Measurements from ENCODE around the gene ABHD16A. TPM values are rescaled to one million over a fixed set of nuclear protein-coding genes. Genes with fewer than 3 reads are reported as not detected.
A peak's percentile ranks its signal among the peaks of the same experiment; 100 is the strongest.

The ABHD16A gene
- total RNA-seq, 2 donors from 2014 or later = 57.8 to 75.1 TPM

DNA sequence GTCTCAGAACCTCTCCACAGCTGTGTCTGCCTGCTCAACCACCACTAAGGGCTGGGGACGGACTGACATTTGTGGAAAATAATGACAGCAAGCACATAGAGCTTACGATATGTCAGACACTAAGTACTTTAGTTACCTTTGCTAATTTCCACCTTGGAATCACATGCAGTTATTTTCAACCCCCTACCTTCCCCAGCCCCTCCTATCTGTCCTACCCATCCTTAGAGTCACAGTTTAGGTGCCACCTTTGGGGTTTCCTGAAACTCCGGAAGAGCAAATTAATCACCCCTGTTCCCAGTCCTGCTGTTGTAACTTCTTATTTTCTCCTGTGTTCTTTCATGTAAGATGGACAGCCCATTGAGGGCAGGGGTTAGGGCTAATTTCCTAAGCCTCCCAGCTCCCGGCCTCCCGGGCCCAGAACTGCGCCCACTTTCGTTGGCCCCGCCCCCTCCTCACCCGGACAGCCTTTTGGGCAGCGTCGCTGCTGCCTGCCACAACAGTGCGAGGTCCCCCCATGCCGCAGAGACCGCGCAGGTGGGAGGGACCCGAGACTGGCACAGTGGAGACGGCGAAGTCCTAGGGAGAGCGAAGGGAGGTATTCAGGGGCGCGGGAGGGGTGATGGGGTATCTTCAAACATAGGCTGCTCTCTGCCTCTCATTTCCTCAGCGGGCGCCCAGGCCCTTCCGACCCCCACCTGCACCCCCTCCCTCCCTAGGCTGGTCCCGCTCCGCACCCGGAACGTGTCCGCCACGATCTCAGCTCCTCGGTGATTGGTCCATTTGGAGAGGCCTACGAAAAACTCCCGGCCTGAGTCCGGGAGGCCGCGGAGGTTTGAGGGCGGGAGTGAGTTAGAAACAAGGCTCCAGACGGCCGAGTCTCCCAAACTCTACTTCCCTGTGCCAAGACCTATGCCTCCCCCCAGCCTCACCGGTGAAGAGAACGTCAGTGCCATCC, 24.9 kb upstream of the ABHD16A start:
- peaks cover 40% of the 10 kb centered on the region for H3K4me1 Mint-ChIP-seq
- H3K27ac Mint-ChIP-seq = peak overlapping the region; percentile 75
- ATAC-seq = no peak
- no peak for DNase-seq
- H3K36me3 Mint-ChIP-seq (ENCODE audit: low read depth) = peaks cover 5% of the 10 kb centered on the region
- H3K4me3 Mint-ChIP-seq = peak overlapping the region; percentile 96
- no peaks in the 10 kb centered on the region for H3K27me3 Mint-ChIP-seq
- H3K9me3 ChIP-seq (ENCODE audit: control insufficient read depth, low read length, poor library complexity, severe bottlenecking) = no peaks in the 10 kb centered on the region

GRCh38 chr6:31727034-31727716, 24.1 kb upstream of the ABHD16A start:
- peaks cover 5% of the 10 kb centered on the region for H3K36me3 Mint-ChIP-seq (ENCODE audit: low read depth)
- no peaks in the 10 kb centered on the region for H3K27me3 Mint-ChIP-seq
- peaks cover 40% of the 10 kb centered on the region for H3K4me1 Mint-ChIP-seq
- no peaks in the 10 kb centered on the region for H3K9me3 ChIP-seq (ENCODE audit: control insufficient read depth, low read length, poor library complexity, severe bottlenecking)
- peak overlapping the region; percentile 74 for H3K4me3 Mint-ChIP-seq
- peak overlapping the region; percentile 75 for H3K27ac Mint-ChIP-seq
- peak; percentile 41 for ATAC-seq
- no peak for DNase-seq

- Mint-ChIP-seq H3K27me3 (no peaks in the 10 kb centered on the region), H3K4me3 (no peak overlapping the region), H3K36me3 (ENCODE audit: low read depth) (peaks cover 8% of the 10 kb centered on the region), H3K4me1 (peaks cover 40% of the 10 kb centered on the region), H3K27ac (peak overlapping the region; percentile 85)
- DNase-seq = no peak
- no peaks in the 10 kb centered on the region for H3K9me3 ChIP-seq (ENCODE audit: control insufficient read depth, low read length, poor library complexity, severe bottlenecking)
- no peak for ATAC-seq
Measured at GRCh38 chr6:31725502-31726350, 22.6 kb upstream of the ABHD16A start.

GRCh38 chr6:31723980-31724691, 21.0 kb upstream of the ABHD16A start:
- no peaks in the 10 kb centered on the region for H3K9me3 ChIP-seq (ENCODE audit: control insufficient read depth, low read length, poor library complexity, severe bottlenecking)
- Mint-ChIP-seq H3K4me1 (peaks cover 31% of the 10 kb centered on the region), H3K4me3 (no peak overlapping the region), H3K27me3 (no peaks in the 10 kb centered on the region), H3K36me3 (ENCODE audit: low read depth) (peaks cover 5% of the 10 kb centered on the region), H3K27ac (no peak overlapping the region)
- no peak for DNase-seq
- no peak for ATAC-seq

DNA sequence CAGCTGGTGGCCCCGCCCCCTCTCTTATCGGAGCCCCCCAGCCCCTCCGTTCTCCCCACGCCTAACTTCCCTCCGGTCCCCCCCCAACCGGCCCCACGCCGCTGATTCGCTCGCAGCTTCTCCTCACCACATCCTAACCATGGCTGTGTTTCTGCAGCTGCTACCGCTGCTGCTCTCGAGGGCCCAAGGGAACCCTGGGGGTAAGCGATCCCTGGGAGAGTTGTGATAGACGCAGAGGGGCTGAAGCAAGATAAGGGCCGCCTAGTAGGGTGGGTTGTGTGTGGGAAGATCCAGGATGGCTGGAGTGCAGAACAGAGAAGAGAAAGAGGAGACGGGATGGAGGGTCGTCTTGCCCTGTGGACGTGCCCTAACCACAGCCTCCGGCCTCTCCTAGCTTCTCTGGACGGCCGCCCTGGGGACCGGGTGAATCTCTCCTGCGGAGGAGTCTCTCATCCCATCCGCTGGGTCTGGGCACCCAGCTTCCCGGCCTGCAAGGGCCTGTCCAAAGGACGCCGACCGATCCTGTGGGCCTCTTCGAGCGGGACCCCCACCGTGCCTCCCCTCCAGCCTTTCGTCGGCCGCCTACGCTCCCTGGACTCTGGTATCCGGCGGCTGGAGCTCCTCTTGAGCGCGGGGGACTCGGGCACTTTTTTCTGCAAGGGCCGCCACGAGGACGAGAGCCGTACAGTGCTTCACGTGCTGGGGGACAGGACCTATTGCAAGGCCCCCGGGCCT, 20.3 kb upstream of the ABHD16A start, which contains the start of gene MPIG6B:
MPIG6B (plus strand) TSS at position 129 of the 735 bp plus-strand sequence; CDS start at position 140, 11 bp downstream.
- ATAC-seq (no peak), DNase-seq (no peak)
- Mint-ChIP-seq H3K27me3 (no peaks in the 10 kb centered on the region), H3K4me3 (no peak within 1 kb of the TSS), H3K36me3 (ENCODE audit: low read depth) (peaks cover 5% of the 10 kb centered on the region), H3K27ac (no peak within 1 kb of the TSS), H3K4me1 (peaks cover 33% of the 10 kb centered on the region)
- no peaks in the 10 kb centered on the region for H3K9me3 ChIP-seq (ENCODE audit: control insufficient read depth, low read length, poor library complexity, severe bottlenecking)

- no peak for ATAC-seq
- no peaks in the 10 kb centered on the region for H3K9me3 ChIP-seq (ENCODE audit: control insufficient read depth, low read length, poor library complexity, severe bottlenecking)
- H3K27ac Mint-ChIP-seq = no peak overlapping the region
- no peak overlapping the region for H3K4me3 Mint-ChIP-seq
- no peak for DNase-seq
- H3K36me3 Mint-ChIP-seq (ENCODE audit: low read depth) = peaks cover 5% of the 10 kb centered on the region
- no peaks in the 10 kb centered on the region for H3K27me3 Mint-ChIP-seq
- peaks cover 27% of the 10 kb centered on the region for H3K4me1 Mint-ChIP-seq
Measured at GRCh38 chr6:31722173-31722572, 19.0 kb upstream of the ABHD16A start.

DNA sequence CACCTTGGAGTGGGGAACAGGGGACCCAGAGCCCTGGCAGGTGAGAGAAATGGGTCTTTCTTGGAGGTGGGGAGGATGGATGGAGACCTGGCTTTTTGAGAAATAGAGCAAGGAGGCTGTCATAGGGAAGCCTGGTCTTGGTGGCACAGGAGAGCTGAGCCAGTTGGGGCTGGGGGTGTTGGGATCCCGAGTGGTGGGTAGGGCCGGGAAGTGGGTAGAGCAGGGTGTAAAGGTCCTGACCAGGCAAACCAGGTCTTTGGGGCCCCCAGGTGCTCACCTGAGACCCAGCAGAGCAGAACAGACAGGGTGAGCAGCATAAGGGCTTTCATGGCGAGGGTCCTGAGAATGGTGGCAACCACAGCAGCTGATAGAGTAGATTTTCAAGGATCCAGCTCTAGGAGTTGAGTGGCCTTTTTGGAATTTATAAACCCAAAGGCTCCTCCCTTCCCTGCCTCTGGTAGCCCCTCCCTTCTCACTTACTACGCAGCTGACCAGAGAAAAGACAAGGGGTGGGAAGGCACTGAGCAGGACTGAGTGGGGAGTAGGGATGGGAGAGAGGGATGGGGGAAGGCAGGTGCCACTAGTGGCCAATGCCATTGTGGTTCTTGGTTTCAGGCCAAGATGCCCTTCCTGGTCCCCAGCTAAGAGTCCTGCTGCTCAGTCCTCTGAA, 18.4 kb upstream of the ABHD16A start, which contains the start of gene LY6G6C:
LY6G6C (minus strand) TSS at position 396 of the 670 bp plus-strand sequence; CDS start at position 329, 67 bp downstream.
- peaks cover 21% of the 10 kb centered on the region for H3K4me1 Mint-ChIP-seq
- H3K9me3 ChIP-seq (ENCODE audit: control insufficient read depth, low read length, poor library complexity, severe bottlenecking) = no peaks in the 10 kb centered on the region
- no peaks in the 10 kb centered on the region for H3K27me3 Mint-ChIP-seq
- no peak for DNase-seq
- no peak for ATAC-seq
- no peak within 1 kb of the TSS for H3K27ac Mint-ChIP-seq
- H3K36me3 Mint-ChIP-seq (ENCODE audit: low read depth) = peaks cover 5% of the 10 kb centered on the region
- H3K4me3 Mint-ChIP-seq = no peak within 1 kb of the TSS

DNA sequence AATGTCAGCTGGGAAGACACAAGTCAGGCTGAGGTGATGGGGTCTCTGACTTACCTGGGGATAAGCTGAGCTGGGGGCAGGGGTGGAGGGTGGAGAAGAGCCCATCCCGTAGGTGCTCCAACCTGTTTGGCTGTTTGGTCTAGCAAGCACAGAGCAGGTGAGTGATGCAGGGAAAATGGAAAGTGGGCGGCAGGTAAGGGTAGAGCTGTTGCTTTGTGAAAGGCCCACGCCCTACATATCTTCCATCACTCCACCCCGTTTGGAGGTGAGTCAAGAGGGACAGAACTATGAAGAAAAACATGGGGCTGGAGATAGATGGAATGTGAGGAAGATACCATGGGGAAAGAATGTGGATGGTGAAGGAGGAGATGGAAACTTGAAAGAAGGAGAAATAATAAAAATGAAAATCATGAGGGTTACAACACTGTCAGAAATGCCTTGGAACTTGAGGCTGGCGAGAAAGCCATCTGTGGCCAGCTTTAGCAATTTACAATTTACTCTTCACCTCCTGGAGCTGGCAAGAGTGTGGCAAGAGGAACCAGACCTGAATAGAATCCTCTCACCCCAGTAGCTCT, 17.2 kb upstream of the ABHD16A start:
- peaks cover 11% of the 10 kb centered on the region for H3K4me1 Mint-ChIP-seq
- H3K4me3 Mint-ChIP-seq = no peak overlapping the region
- ATAC-seq = no peak
- H3K27me3 Mint-ChIP-seq = no peaks in the 10 kb centered on the region
- H3K27ac Mint-ChIP-seq = no peak overlapping the region
- DNase-seq = no peak
- H3K9me3 ChIP-seq (ENCODE audit: control insufficient read depth, low read length, poor library complexity, severe bottlenecking) = no peaks in the 10 kb centered on the region
- H3K36me3 Mint-ChIP-seq (ENCODE audit: low read depth) = peaks cover 3% of the 10 kb centered on the region

DNA sequence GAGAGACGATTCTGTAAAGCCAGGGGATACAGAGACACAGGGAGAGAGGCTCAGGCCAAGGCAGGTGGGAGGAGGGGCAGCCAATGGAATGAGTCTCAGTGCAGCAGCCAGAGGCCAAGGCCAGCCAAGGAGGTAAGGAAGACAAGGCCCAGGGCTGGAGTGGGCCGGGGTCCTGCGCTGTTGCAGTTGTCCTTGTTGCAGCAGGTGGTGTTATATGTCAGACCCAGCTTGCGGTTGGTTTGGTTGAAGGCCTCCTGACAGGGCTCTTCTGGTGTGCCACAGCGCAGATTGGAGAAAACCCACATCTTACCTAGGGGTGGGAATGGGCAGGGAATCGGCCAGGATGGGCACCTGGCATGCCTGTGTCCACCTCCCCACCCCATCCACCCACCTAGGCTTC, 15.9 kb upstream of the ABHD16A start:
- H3K4me1 Mint-ChIP-seq = peaks cover 13% of the 10 kb centered on the region
- no peak overlapping the region for H3K4me3 Mint-ChIP-seq
- DNase-seq (no peak), ATAC-seq (no peak)
- H3K9me3 ChIP-seq (ENCODE audit: control insufficient read depth, low read length, poor library complexity, severe bottlenecking) = no peaks in the 10 kb centered on the region
- H3K27ac Mint-ChIP-seq = peak overlapping the region; percentile 63
- H3K36me3 Mint-ChIP-seq (ENCODE audit: low read depth) = peaks cover 3% of the 10 kb centered on the region
- no peaks in the 10 kb centered on the region for H3K27me3 Mint-ChIP-seq

- Mint-ChIP-seq H3K36me3 (ENCODE audit: low read depth) (peaks cover 3% of the 10 kb centered on the region), H3K27ac (peak overlapping the region; percentile 63), H3K27me3 (peaks cover under 1% of the 10 kb centered on the region), H3K4me3 (no peak overlapping the region), H3K4me1 (peaks cover 12% of the 10 kb centered on the region)
- H3K9me3 ChIP-seq (ENCODE audit: control insufficient read depth, low read length, poor library complexity, severe bottlenecking) = no peaks in the 10 kb centered on the region
- ATAC-seq (no peak), DNase-seq (no peak)
Measured at GRCh38 chr6:31718265-31718664, 15.1 kb upstream of the ABHD16A start.

DNA sequence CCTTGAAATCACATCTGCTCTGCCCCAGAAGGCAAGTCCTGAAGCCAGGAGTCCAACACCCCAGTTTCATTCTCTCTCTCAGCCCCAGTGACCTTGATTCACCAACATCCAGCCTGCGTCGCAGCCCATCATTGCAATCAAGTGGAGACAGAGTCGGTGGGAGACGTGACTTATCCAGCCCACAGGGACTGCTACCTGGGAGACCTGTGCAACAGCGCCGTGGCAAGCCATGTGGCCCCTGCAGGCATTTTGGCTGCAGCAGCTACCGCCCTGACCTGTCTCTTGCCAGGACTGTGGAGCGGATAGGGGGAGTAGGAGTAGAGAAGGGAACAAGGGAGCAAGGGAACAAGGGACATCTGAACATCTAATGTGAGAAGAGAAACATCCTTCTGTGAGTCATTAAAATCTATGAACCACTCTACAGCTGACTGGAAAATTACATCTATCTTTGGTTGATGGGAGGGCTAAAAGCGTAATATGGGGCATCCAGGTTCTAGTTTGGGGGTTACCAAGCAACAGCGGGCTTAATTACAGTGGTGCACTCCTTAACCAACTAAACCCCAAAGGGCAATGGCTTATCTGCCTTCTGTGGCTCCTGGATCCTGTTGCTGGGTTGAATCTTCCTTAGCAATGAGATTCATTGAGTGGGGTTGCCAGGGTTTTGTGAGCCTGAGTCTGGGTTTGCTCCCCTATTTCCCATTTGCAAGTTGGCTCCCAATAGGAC, 14.5 kb upstream of the ABHD16A start:
- no peak overlapping the region for H3K4me3 Mint-ChIP-seq
- ATAC-seq (no peak), DNase-seq (no peak)
- H3K27ac Mint-ChIP-seq = no peak overlapping the region
- H3K36me3 Mint-ChIP-seq (ENCODE audit: low read depth) = peaks cover 3% of the 10 kb centered on the region
- H3K27me3 Mint-ChIP-seq = peaks cover 6% of the 10 kb centered on the region
- H3K4me1 Mint-ChIP-seq = peaks cover 14% of the 10 kb centered on the region
- H3K9me3 ChIP-seq (ENCODE audit: control insufficient read depth, low read length, poor library complexity, severe bottlenecking) = no peaks in the 10 kb centered on the region

Measured in T-helper 17 cell (primary cell).